Measurements from ENCODE around the gene COTL1. TPM values are rescaled to one million over a fixed set of nuclear protein-coding genes. Genes with fewer than 3 reads are reported as not detected.

Gene COTL1
- total and polyA plus RNA-seq, 9 of the 15 experiments (the other 6 are each of a cell fraction or from before 2014, with no cell fraction given): 27.7 to 185 (median 72.5) TPM

GRCh38 chr16:84647828-84648594 lies 30.1 kb upstream of the COTL1 start, which contains the start of gene KLHL36 (continued):
- TF ChIP-seq PHF8 (IDR thresholded peaks at IDR 0.05; ENCODE audit: borderline replicate concordance, low read length): peak; percentile 67; the same call in 1 of the 2 replicates
- TF ChIP-seq E2F1 (CRISPR knock-in tag; IDR thresholded peaks at IDR 0.05): peak; percentile 76
- no peak for TF ChIP-seq ZNF134 (CRISPR knock-in tag; conservative IDR thresholded peaks at IDR 0.05)
- TF ChIP-seq ZZZ3 (IDR thresholded peaks at IDR 0.05): no peak
- TF ChIP-seq POLR2B (IDR thresholded peaks at IDR 0.05; ENCODE audit: low read depth, partially characterized antibody): no peak
- no peak for TF ChIP-seq ARID1B (IDR thresholded peaks at IDR 0.05)
- TF ChIP-seq MED1 (CRISPR knock-in tag; IDR thresholded peaks at IDR 0.05; ENCODE audit: borderline replicate concordance): no peak
- TF ChIP-seq MCM7 (IDR thresholded peaks at IDR 0.05): no peak
- no peak for TF ChIP-seq NFRKB (IDR thresholded peaks at IDR 0.05; ENCODE audit: low read depth)
- TF ChIP-seq ZNF140 (CRISPR knock-in tag; IDR thresholded peaks at IDR 0.05): no peak
- no peak for TF ChIP-seq EZH2 (IDR thresholded peaks at IDR 0.05; ENCODE audit: borderline replicate concordance, low read depth, low read length)
- TF ChIP-seq ZNF511 (CRISPR knock-in tag; IDR thresholded peaks at IDR 0.05): peak; percentile 81
- TF ChIP-seq CTCFL (IDR thresholded peaks at IDR 0.05; ENCODE audit: borderline replicate concordance, insufficient read depth, low read depth, low read length, poor library complexity, severe bottlenecking): no peak
- no peak for TF ChIP-seq FUS (optimal IDR thresholded peaks at IDR 0.05; ENCODE audit: low read depth, low read length)
- TF ChIP-seq PKNOX1 (IDR thresholded peaks at IDR 0.05): no peak
- no peak for TF ChIP-seq TEAD2 (tag; IDR thresholded peaks at IDR 0.05)
- TF ChIP-seq, protein P1, sequence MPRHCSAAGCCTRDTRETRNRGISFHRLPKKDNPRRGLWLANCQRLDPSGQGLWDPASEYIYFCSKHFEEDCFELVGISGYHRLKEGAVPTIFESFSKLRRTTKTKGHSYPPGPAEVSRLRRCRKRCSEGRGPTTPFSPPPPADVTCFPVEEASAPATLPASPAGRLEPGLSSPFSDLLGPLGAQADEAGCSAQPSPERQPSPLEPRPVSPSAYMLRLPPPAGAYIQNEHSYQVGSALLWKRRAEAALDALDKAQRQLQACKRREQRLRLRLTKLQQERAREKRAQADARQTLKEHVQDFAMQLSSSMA (CRISPR knock-in tag; IDR thresholded peaks at IDR 0.05): no peak
- TF ChIP-seq ZNF830 (CRISPR knock-in tag; IDR thresholded peaks at IDR 0.05): 0 out of 2 replicates have a peak, but pooled peaks have one; percentile 86
- TF ChIP-seq NR3C1 (CRISPR knock-in tag; IDR thresholded peaks at IDR 0.05): peak; percentile 92
- TF ChIP-seq GTF2B (IDR thresholded peaks at IDR 0.05; ENCODE audit: extremely low read depth, insufficient read length): no peak
- no peak for TF ChIP-seq THRA (IDR thresholded peaks at IDR 0.05)

Data from K562 (cell line).